Measurements from ENCODE around the gene DMWD.

GRCh38 chr19:45842198-45842597 lies 49.6 kb upstream of the DMWD start:
- TF ChIP-seq RFX5 (IDR thresholded peaks at IDR 0.05; ENCODE audit: low read length) (no peak), FOXJ3 (CRISPR knock-in tag; IDR thresholded peaks at IDR 0.05) (no peak), POLR2AphosphoS5 (IDR thresholded peaks at IDR 0.05; ENCODE audit: low read depth, low read length) (no peak), EP300 (IDR thresholded peaks at IDR 0.05; ENCODE audit: borderline replicate concordance in 1 of 2, low read depth in 1 of 2, low read length in 1 of 2) (no peak), RAD21 (IDR thresholded peaks at IDR 0.05; ENCODE audit: low read length) (no peak), JUND (IDR thresholded peaks at IDR 0.05) (no peak), MEF2A (IDR thresholded peaks at IDR 0.05; ENCODE audit: borderline replicate concordance, low read depth) (no peak), SMC3 (IDR thresholded peaks at IDR 0.05; ENCODE audit: low read depth, low read length) (no peak), MXI1 (IDR thresholded peaks at IDR 0.05; ENCODE audit: low read depth, low read length) (no peak), EZH2phosphoT487 (IDR thresholded peaks at IDR 0.05; ENCODE audit: borderline replicate concordance, low read depth) (no peak), YY1 (IDR thresholded peaks at IDR 0.05; ENCODE audit: low read depth) (no peak), RCOR1 (IDR thresholded peaks at IDR 0.05; ENCODE audit: low read length) (no peak)
- TF ChIP-seq, protein P1, sequence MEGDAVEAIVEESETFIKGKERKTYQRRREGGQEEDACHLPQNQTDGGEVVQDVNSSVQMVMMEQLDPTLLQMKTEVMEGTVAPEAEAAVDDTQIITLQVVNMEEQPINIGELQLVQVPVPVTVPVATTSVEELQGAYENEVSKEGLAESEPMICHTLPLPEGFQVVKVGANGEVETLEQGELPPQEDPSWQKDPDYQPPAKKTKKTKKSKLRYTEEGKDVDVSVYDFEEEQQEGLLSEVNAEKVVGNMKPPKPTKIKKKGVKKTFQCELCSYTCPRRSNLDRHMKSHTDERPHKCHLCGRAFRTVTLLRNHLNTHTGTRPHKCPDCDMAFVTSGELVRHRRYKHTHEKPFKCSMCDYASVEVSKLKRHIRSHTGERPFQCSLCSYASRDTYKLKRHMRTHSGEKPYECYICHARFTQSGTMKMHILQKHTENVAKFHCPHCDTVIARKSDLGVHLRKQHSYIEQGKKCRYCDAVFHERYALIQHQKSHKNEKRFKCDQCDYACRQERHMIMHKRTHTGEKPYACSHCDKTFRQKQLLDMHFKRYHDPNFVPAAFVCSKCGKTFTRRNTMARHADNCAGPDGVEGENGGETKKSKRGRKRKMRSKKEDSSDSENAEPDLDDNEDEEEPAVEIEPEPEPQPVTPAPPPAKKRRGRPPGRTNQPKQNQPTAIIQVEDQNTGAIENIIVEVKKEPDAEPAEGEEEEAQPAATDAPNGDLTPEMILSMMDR (IDR thresholded peaks at IDR 0.05) = no peak

Data from SK-N-SH (cell line).